Measurements from ENCODE around the gene UBR4.
A peak's percentile ranks its signal among the peaks of the same experiment; 100 is the strongest.

The UBR4 gene

DNA sequence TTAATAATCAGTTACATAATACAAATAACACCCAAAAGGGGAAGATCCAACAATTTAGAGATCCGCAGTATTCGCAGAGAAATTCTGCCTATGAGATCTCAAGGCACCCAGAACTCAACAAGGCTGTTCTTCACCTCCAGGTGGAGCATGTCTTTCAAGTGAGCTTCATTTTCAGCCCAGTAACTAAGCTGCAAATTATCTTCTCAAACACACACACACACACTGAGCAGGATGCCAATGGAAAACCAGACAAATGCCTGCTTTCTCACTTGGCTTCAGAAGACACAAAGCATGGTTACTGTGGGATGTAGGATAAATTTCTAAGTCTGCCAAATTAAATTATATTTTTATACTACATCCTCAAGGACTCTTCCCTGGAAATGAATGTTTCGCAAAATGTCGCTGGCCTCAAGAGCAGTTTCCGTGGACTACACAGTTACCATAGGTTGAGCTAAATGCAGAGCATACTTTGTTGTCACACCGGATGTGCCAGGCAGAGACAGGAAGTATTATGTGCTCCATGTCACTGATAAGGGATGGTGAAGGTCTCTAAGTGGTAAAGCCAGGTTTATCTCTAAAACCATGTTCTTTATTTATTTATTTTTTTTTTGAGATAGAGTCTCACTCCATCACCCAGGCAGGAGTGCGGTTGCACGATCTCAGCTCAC, 30.3 kb downstream of the UBR4 start:
- TF ChIP-seq CTCF (IDR thresholded peaks at IDR 0.05; ENCODE audit: low read depth, low read length) = peak; percentile 22
- DNase-seq (ENCODE audit: low read depth in 2 of 2) = peak; percentile 47 to 74
- H3K4me3 ChIP-seq (replicated peaks in 1 of 2; ENCODE audit: low read depth in 2 of 2, low read length in 2 of 2) = no peak overlapping the region

- DNase-seq (ENCODE audit: low read depth in 2 of 2) = no peak
- no peak overlapping the region for H3K4me3 ChIP-seq (replicated peaks in 1 of 2; ENCODE audit: low read depth in 2 of 2, low read length in 2 of 2)
- TF ChIP-seq CTCF (IDR thresholded peaks at IDR 0.05; ENCODE audit: low read depth, low read length) = no peak
These were observed 31.2 kb downstream of the UBR4 start for GRCh38 chr1:19178734-19179398.

DNA sequence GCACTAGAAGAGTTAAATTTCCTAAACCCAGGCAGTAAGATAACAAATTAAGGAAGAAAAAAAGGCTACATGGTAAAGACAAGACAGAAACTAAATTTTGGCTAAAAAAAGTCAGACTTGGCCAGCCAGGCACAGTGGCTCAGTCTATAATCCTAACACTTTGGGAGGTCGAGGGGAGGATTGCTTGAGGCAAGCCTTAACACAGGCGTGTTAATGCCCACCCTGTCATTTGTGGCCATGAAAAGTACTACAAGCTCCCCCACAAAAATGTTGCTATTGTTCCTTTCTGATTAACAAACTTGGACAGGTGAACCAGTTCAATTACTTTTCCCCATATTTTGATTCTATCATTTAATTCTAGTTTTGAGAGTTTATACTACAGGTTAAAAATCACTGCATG, 32.3 kb downstream of the UBR4 start:
- TF ChIP-seq CTCF (IDR thresholded peaks at IDR 0.05; ENCODE audit: low read depth, low read length) = no peak
- no peak for DNase-seq (ENCODE audit: low read depth in 2 of 2)
- no peak overlapping the region for H3K4me3 ChIP-seq (replicated peaks in 1 of 2; ENCODE audit: low read depth in 2 of 2, low read length in 2 of 2)

GRCh38 chr1:19169642-19170041, 40.4 kb downstream of the UBR4 start:
- no peak for TF ChIP-seq CTCF (IDR thresholded peaks at IDR 0.05; ENCODE audit: low read depth, low read length)
- peak in 1 of 2 donors; percentile 38 for DNase-seq (ENCODE audit: low read depth in 2 of 2)
- H3K4me3 ChIP-seq (replicated peaks in 1 of 2; ENCODE audit: low read depth in 2 of 2, low read length in 2 of 2) = no peak overlapping the region

DNA sequence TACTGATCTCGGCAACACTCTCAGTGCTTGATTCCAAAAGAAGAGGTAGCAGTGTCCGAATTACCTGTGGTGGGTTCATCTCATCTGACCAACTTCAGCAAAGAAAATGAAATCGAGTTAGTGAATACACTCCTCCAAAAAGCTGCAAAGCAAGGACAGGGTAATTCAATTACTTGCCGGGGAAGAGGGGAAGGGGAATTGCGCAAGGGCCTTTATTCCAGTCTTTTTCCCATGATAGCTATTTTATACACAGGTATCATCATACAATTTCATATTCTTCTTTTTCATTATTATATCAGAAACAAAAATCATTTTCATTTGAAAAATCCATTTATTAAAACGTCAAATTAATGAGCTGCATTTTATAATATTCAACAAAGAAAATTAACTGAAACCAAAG, 42.9 kb downstream of the UBR4 start:
- TF ChIP-seq CTCF (IDR thresholded peaks at IDR 0.05; ENCODE audit: low read depth, low read length) = no peak
- no peak for DNase-seq (ENCODE audit: low read depth in 2 of 2)

GRCh38 chr1:19166066-19166465, 44.0 kb downstream of the UBR4 start:
- no peak overlapping the region for H3K4me3 ChIP-seq (replicated peaks in 1 of 2; ENCODE audit: low read depth in 2 of 2, low read length in 2 of 2)
- no peak for DNase-seq (ENCODE audit: low read depth in 2 of 2)
- no peak for TF ChIP-seq CTCF (IDR thresholded peaks at IDR 0.05; ENCODE audit: low read depth, low read length)

More for the DNA sequence above, 42.9 kb downstream of the UBR4 start:
- H3K4me3 ChIP-seq (replicated peaks in 1 of 2; ENCODE audit: low read depth in 2 of 2, low read length in 2 of 2) = no peak overlapping the region

All from cardiac fibroblast (primary cell).